Activated CD4-positive, alpha-beta T cell treated with anti-CD3 and anti-CD28 coated beads, Interleukin-2, Interleukin-6, amounts not matched to agents 100 ng/mL and 50 ng/mL, durations not matched to agents 16 hours and 8 hours (primary cell): ENCODE data around the gene NFKBIL1.

ENCODE experiments used
- DNase-seq: peaks from one replicate; pipeline ENCODE4 v3.0.0-alpha.2; 2020

Gene NFKBIL1

GRCh38 chr6:31535538-31536324, 11.7 kb upstream of the NFKBIL1 start:
- DNase-seq, result no peak

- no peak for DNase-seq
These were observed 8.5 kb upstream of the NFKBIL1 start for GRCh38 chr6:31538805-31539400.

- DNase-seq, result no peak
These were observed 6.8 kb upstream of the NFKBIL1 start for GRCh38 chr6:31540640-31541039.

GRCh38 chr6:31541059-31541657, 6.2 kb upstream of the NFKBIL1 start:
- peak; percentile 77 for DNase-seq

GRCh38 chr6:31541658-31542521, 5.5 kb upstream of the NFKBIL1 start, which contains the start of gene DDX39B:
TSS of gene DDX39B (minus strand) at chr6:31542003. CDS start at chr6:31540532, 1,471 bp downstream.
- DNase-seq, result peak; percentile 97

GRCh38 chr6:31543639-31544038, 3.8 kb upstream of the NFKBIL1 start:
- DNase-seq, result no peak

GRCh38 chr6:31544676-31545075, 2.7 kb upstream of the NFKBIL1 start:
- no peak for DNase-seq

- no peak for DNase-seq
These were observed 2.1 kb upstream of the NFKBIL1 start for GRCh38 chr6:31545291-31545690.

GRCh38 chr6:31546339-31546957, 960 bp upstream of the NFKBIL1 start, which contains the start of gene ATP6V1G2:
TSS of gene ATP6V1G2 (minus strand) at chr6:31546608. CDS start at chr6:31546559, 49 bp downstream.
- DNase-seq, result peak; percentile 95

- DNase-seq, result no peak
These were observed 527 bp downstream of the NFKBIL1 start for GRCh38 chr6:31547727-31548543.

- no peak for DNase-seq
These were observed 1.1 kb downstream of the NFKBIL1 start for GRCh38 chr6:31548544-31548873.

- peak; percentile 81 for DNase-seq
These were observed 4.0 kb downstream of the NFKBIL1 start for GRCh38 chr6:31551371-31551770.

GRCh38 chr6:31556307-31556706, 8.9 kb downstream of the NFKBIL1 start:
- DNase-seq, result no peak

- no peak for DNase-seq
These were observed 10.3 kb downstream of the NFKBIL1 start for GRCh38 chr6:31557443-31558317.

GRCh38 chr6:31558318-31558625, 10.9 kb downstream of the NFKBIL1 start:
- DNase-seq, result no peak

- peak; percentile 80 for DNase-seq
These were observed 11.5 kb downstream of the NFKBIL1 start for GRCh38 chr6:31558631-31559500.

GRCh38 chr6:31559606-31559957, 12.2 kb downstream of the NFKBIL1 start:
- no peak for DNase-seq

GRCh38 chr6:31559958-31560696, 12.7 kb downstream of the NFKBIL1 start:
- DNase-seq, result peak; percentile 88

GRCh38 chr6:31560697-31561058, 13.3 kb downstream of the NFKBIL1 start:
- no peak for DNase-seq
